NCI-H748 (cell line): ENCODE measurements around the gene ANOS1.
"Not testable (repeated sequence)": the region's sequence is repeated elsewhere in the genome, so short reads cannot be mapped to it uniquely, and the experiment has no call there.

Experiments used
- DNase-seq: peaks from one replicate; lab custom pipeline; 2025; ENCODE audit not compliant: unreplicated experiment; lab: John Stamatoyannopoulos, UW

ANOS1 gene

GRCh38 chrX:8629871-8630270 lies 102.1 kb downstream of the ANOS1 start:
- DNase-seq = no peak

GRCh38 chrX:8627796-8628195 lies 104.1 kb downstream of the ANOS1 start:
- no peak for DNase-seq

- DNase-seq = no peak
These were observed 124.6 kb downstream of the ANOS1 start for GRCh38 chrX:8607326-8607725.

- DNase-seq = no peak
These were observed 127.8 kb downstream of the ANOS1 start for GRCh38 chrX:8604131-8604530.

- DNase-seq = no peak
These were observed 140.4 kb downstream of the ANOS1 start for GRCh38 chrX:8591501-8591900.

GRCh38 chrX:8586953-8587352 lies 145.0 kb downstream of the ANOS1 start:
- no peak for DNase-seq

- no peak for DNase-seq
These were observed 152.3 kb downstream of the ANOS1 start for GRCh38 chrX:8579602-8580001.

GRCh38 chrX:8576821-8577220 lies 155.1 kb downstream of the ANOS1 start:
- DNase-seq = no peak

GRCh38 chrX:8565729-8566128 lies 166.2 kb downstream of the ANOS1 start:
- no peak for DNase-seq

- DNase-seq = no peak
These were observed 183.5 kb downstream of the ANOS1 start for GRCh38 chrX:8548446-8548845.

GRCh38 chrX:8546715-8547114 lies 185.2 kb downstream of the ANOS1 start:
- no peak for DNase-seq

GRCh38 chrX:8520791-8521190 lies 211.1 kb downstream of the ANOS1 start:
- peak; percentile 33 for DNase-seq

- DNase-seq = peak; percentile 81
These were observed 211.8 kb downstream of the ANOS1 start for GRCh38 chrX:8520178-8520577.

GRCh38 chrX:8504451-8504850 lies 227.5 kb downstream of the ANOS1 start:
- no peak for DNase-seq

- DNase-seq = not testable (repeated sequence)
These were observed 229.8 kb downstream of the ANOS1 start for GRCh38 chrX:8502101-8502500.

- no peak for DNase-seq
These were observed 231.7 kb downstream of the ANOS1 start for GRCh38 chrX:8500203-8500602.

- DNase-seq = not testable (repeated sequence)
These were observed 236.9 kb downstream of the ANOS1 start for GRCh38 chrX:8495036-8495435.

- DNase-seq = peak; percentile 73
These were observed 247.5 kb downstream of the ANOS1 start for GRCh38 chrX:8484360-8484949.
